Breast epithelium (tissue), 3 donors: ENCODE measurements around the gene SLC37A1.

ENCODE experiments used
- POLR2A ChIP-seq: fragments of 450-650 bp; IDR thresholded peaks from one replicate; pipeline ENCODE4 v1.6.1; 2016; ENCODE audit warnings: antibody characterized with exemption, mild to moderate bottlenecking, moderate library complexity
- POLR2AphosphoS5 ChIP-seq, 3 donors: sonication (generic); formaldehyde crosslinking; IDR thresholded peaks; one replicate each; pipeline ENCODE4 v1.6.1; 2017; ENCODE audit warnings: antibody characterized with exemption in 3 of 3
- TF ChIP-seq, protein P1 (sequence below), 3 donors: fragments of 450-650 bp; IDR thresholded peaks; one replicate each; pipeline ENCODE4 v1.5.1; 2016 to 2017; ENCODE audit warnings: antibody characterized with exemption in 3 of 3, mild to moderate bottlenecking in 3 of 3, moderate library complexity in 3 of 3

DNA sequence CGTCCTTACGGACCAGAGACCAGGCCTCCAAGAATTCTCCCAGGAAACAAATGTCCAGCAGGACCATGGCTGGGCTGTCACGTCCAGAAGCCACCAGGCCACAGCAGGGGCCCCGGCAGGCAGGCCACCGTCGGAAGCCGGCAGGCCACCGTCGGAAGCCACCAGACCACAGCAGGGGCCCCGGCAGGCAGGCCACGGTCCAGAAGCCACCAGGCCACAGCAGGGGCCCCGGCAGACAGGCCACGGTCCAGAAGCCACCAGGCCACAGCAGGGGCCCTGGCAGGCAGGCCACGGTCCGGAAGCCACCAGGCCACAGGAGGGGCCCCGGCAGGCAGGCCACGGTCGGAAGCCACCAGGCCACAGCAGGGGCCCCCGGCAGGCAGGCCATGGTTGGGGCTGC lies 72.8 kb downstream of the SLC37A1 start:
- TF ChIP-seq, protein P1, sequence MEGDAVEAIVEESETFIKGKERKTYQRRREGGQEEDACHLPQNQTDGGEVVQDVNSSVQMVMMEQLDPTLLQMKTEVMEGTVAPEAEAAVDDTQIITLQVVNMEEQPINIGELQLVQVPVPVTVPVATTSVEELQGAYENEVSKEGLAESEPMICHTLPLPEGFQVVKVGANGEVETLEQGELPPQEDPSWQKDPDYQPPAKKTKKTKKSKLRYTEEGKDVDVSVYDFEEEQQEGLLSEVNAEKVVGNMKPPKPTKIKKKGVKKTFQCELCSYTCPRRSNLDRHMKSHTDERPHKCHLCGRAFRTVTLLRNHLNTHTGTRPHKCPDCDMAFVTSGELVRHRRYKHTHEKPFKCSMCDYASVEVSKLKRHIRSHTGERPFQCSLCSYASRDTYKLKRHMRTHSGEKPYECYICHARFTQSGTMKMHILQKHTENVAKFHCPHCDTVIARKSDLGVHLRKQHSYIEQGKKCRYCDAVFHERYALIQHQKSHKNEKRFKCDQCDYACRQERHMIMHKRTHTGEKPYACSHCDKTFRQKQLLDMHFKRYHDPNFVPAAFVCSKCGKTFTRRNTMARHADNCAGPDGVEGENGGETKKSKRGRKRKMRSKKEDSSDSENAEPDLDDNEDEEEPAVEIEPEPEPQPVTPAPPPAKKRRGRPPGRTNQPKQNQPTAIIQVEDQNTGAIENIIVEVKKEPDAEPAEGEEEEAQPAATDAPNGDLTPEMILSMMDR (IDR thresholded peaks at IDR 0.05) = no peak
- TF ChIP-seq POLR2A (no peak), POLR2AphosphoS5 (IDR thresholded peaks at IDR 0.05) (no peak)
